Measurements from ENCODE around the gene KCND2. TPM values are rescaled to one million over a fixed set of nuclear protein-coding genes. Genes with fewer than 3 reads are reported as not detected.

The KCND2 gene
- total and polyA plus RNA-seq, 2 donors from 2014 or later = 0.19 TPM; not detected in 1

DNA sequence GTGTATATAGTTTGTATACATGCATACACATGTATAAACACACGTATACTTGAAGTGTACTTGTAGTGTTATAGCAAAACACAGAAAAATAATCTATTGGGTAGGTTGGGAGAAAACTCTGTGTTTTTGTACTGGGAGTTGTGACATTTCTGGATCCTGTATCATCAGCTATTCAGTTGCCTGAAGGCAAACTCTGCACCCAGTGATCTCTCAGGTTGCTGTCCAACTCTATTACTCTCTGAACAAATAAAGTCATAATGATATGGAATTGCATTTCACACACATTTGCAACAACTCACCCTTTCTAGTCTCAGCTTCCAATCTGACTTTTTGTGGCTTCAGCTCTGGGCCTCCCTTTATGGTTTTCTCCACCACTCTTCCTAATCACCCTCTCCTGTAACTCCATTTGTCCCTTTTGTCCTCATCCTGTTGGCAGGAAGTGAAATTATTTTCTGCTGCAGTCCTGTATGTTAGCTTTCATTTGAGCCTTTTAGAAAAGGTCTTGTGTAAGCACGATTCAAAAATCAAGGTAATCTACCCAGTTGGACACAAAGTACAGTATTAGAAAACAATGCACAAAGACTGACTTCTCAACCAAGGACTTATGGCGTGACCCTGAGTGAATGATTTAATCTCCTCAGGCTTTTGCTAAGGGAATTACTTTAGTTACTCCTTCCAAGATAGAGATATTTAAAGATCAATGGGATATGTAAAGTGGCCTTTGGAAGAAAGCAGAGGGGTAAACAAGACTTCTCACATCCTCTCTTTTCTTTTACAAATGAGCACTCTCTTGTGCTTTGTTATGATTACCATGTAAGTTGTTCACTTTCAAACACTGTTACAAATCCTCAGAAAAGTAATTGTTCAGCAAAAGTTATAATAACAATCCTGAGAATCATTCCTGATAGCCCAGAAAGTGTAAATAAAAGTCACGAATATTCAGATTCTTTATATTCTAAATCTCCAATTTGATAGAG, 249.1 kb downstream of the KCND2 start:
- no peak overlapping the region for H3K27ac ChIP-seq (ENCODE audit: low read depth in 2 of 2, low read length in 2 of 2)
- no peak overlapping the region for H3K4me3 ChIP-seq (ENCODE audit: low read length in 3 of 3)
- no peak for DNase-seq
- intact Hi-C loops (cut with DNase I) = no loop called here
- no peaks in the 10 kb centered on the region for H3K9me3 ChIP-seq (ENCODE audit: control insufficient read depth in 2 of 3, insufficient read depth in 1 of 3, low read length in 3 of 3)
- no peak for FAIRE-seq
- TF ChIP-seq, protein P1, sequence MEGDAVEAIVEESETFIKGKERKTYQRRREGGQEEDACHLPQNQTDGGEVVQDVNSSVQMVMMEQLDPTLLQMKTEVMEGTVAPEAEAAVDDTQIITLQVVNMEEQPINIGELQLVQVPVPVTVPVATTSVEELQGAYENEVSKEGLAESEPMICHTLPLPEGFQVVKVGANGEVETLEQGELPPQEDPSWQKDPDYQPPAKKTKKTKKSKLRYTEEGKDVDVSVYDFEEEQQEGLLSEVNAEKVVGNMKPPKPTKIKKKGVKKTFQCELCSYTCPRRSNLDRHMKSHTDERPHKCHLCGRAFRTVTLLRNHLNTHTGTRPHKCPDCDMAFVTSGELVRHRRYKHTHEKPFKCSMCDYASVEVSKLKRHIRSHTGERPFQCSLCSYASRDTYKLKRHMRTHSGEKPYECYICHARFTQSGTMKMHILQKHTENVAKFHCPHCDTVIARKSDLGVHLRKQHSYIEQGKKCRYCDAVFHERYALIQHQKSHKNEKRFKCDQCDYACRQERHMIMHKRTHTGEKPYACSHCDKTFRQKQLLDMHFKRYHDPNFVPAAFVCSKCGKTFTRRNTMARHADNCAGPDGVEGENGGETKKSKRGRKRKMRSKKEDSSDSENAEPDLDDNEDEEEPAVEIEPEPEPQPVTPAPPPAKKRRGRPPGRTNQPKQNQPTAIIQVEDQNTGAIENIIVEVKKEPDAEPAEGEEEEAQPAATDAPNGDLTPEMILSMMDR (IDR thresholded peaks at IDR 0.05; ENCODE audit: borderline replicate concordance, extremely low read depth, insufficient read depth) = no peak
- no peak overlapping the region for H3K9ac ChIP-seq (ENCODE audit: low read length in 3 of 3)
- no peaks in the 10 kb centered on the region for H3K27me3 ChIP-seq (ENCODE audit: control insufficient read depth, insufficient read depth, low read length)
- H3K4me1 ChIP-seq (ENCODE audit: control insufficient read depth in 2 of 3, insufficient read depth in 2 of 3, low read depth in 1 of 3, low read length in 3 of 3) = no peaks in the 10 kb centered on the region
- H3K36me3 ChIP-seq (ENCODE audit: control insufficient read depth in 2 of 3, insufficient read depth in 3 of 3, low read length in 3 of 3) = no peaks in the 10 kb centered on the region

DNA sequence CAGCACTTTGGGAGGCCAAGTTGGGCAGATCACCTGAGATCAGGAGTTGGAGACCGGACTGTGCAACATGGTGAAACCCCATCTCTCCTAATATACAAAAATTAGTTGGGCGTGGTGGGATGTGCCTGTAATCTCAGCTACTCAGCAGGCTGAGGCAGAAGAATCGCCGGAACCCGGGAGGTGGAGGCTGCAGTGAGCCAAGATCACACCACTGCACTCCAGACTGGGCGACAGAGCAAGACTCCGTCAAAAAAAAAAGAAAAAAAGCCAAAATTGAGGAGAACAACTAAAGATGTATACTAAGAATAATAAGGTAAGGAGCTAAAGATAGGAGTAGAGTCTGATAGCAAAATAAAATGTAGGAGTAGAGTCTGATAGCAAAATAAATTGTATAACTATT, 251.0 kb downstream of the KCND2 start:
- Histone ChIP-seq H3K4me1 (ENCODE audit: control insufficient read depth in 2 of 3, insufficient read depth in 2 of 3, low read depth in 1 of 3, low read length in 3 of 3) (no peaks in the 10 kb centered on the region), H3K9ac (ENCODE audit: low read length in 3 of 3) (no peak overlapping the region), H3K9me3 (ENCODE audit: control insufficient read depth in 2 of 3, insufficient read depth in 1 of 3, low read length in 3 of 3) (no peaks in the 10 kb centered on the region), H3K36me3 (ENCODE audit: control insufficient read depth in 2 of 3, insufficient read depth in 3 of 3, low read length in 3 of 3) (no peaks in the 10 kb centered on the region), H3K4me3 (ENCODE audit: low read length in 3 of 3) (no peak overlapping the region), H3K27me3 (ENCODE audit: control insufficient read depth, insufficient read depth, low read length) (no peaks in the 10 kb centered on the region), H3K27ac (ENCODE audit: low read depth in 2 of 2, low read length in 2 of 2) (no peak overlapping the region)
- FAIRE-seq (no peak), DNase-seq (no peak)
- intact Hi-C loops (cut with DNase I) = no loop called here
- TF ChIP-seq, protein P1 (IDR thresholded peaks at IDR 0.05; ENCODE audit: borderline replicate concordance, extremely low read depth, insufficient read depth) = no peak

DNA sequence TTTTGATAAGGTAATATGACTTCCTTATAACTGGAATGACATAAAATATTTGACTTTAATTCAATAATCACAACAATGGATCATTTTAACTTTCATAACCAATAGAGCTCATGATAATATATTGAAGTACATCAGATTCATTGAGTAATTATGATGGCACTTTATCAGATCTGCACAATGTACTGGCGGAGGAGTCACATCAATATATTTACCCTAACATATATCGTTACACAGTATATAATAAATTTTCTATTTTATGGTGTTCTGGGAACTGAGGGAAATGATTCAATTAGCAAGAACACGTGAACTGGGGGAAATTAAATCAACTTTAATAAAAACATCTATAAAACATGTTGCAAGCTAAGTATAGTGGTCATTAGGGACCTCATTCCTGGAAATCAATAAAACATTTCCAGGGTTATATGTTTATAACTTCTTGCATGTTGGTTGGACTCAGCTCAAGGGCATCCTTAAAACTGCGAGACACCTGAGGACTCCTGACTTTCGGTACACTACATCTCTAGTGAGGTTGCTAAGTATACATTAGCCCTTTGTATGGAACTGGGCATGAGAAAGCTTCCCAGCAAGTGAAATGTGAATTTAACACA, 254.0 kb downstream of the KCND2 start:
- Histone ChIP-seq H3K4me3 (ENCODE audit: low read length in 3 of 3) (no peak overlapping the region), H3K36me3 (ENCODE audit: control insufficient read depth in 2 of 3, insufficient read depth in 3 of 3, low read length in 3 of 3) (no peaks in the 10 kb centered on the region), H3K27ac (ENCODE audit: low read depth in 2 of 2, low read length in 2 of 2) (no peak overlapping the region), H3K9me3 (ENCODE audit: control insufficient read depth in 2 of 3, insufficient read depth in 1 of 3, low read length in 3 of 3) (no peaks in the 10 kb centered on the region), H3K4me1 (ENCODE audit: control insufficient read depth in 2 of 3, insufficient read depth in 2 of 3, low read depth in 1 of 3, low read length in 3 of 3) (no peaks in the 10 kb centered on the region), H3K27me3 (ENCODE audit: control insufficient read depth, insufficient read depth, low read length) (no peaks in the 10 kb centered on the region), H3K9ac (ENCODE audit: low read length in 3 of 3) (no peak overlapping the region)
- TF ChIP-seq, protein P1 (IDR thresholded peaks at IDR 0.05; ENCODE audit: borderline replicate concordance, extremely low read depth, insufficient read depth) = no peak
- DNase-seq = peak in 1 of 5 donors; percentile 5
- FAIRE-seq = no peak
- intact Hi-C loops (cut with DNase I) = no loop called here
